GM23338 (cell line): Measurements from ENCODE around the gene MAGEH1. TPM values are rescaled to one million over a fixed set of nuclear protein-coding genes. Genes with fewer than 3 reads are reported as not detected.
A peak's percentile ranks its signal among the peaks of the same experiment; 100 is the strongest.
"Not testable (repeated sequence)": the region's sequence is repeated elsewhere in the genome, so short reads cannot be mapped to it uniquely, and the experiment has no call there.

Source experiments
- ATAC-seq: fragments of 200-7000 bp; cut with Tn5 transposase; 3 replicates; pipeline ENCODE4 v1.9.1; 2020
- DNase-seq: peaks from one replicate; pipeline ENCODE4 v3.0.0-alpha.2; 2015; ENCODE audit warnings: low spot score
- H2AFZ ChIP-seq: fragments of 200-600 bp; sonication (generic); 2 replicates; pipeline ENCODE4 v1.8.0; 2016; ENCODE audit warnings: antibody characterized with exemption, mild to moderate bottlenecking, moderate library complexity
- H3F3A ChIP-seq: fragments of 200-600 bp; sonication (generic); replicated peaks from 2 replicates; pipeline ENCODE4 v1.8.0; 2017; ENCODE audit warnings: antibody characterized with exemption, mixed run types, low read depth
- H3K27ac ChIP-seq: fragments of 200-600 bp; sonication (generic); 2 replicates; pipeline ENCODE4 v1.6.1; 2016; ENCODE audit warnings: low read depth
- H3K27me3 ChIP-seq: fragments of 200-600 bp; sonication (generic); 2 replicates; pipeline ENCODE4 v1.8.0; 2016; ENCODE audit warnings: mild to moderate bottlenecking, mixed run types, moderate library complexity; ENCODE audit not compliant: insufficient read depth
- H3K36me3 ChIP-seq: fragments of 200-600 bp; sonication (generic); 2 replicates; pipeline ENCODE4 v1.8.0; 2016; ENCODE audit warnings: mild to moderate bottlenecking; ENCODE audit not compliant: insufficient read depth
- H3K4me1 ChIP-seq: fragments of 200-600 bp; sonication (generic); 2 replicates; pipeline ENCODE4 v1.8.0; 2016; ENCODE audit warnings: mild to moderate bottlenecking, moderate library complexity; ENCODE audit not compliant: insufficient read depth
- H3K4me2 ChIP-seq: fragments of 200-600 bp; sonication (generic); 2 replicates; pipeline ENCODE4 v1.7.1; 2017; ENCODE audit warnings: mixed run types
- H3K4me3 ChIP-seq: fragments of 200-600 bp; sonication (generic); 2 replicates; pipeline ENCODE4 v1.6.1; 2016; ENCODE audit warnings: mixed run types
- H3K79me2 ChIP-seq: fragments of 200-600 bp; sonication (generic); replicated peaks from 2 replicates; pipeline ENCODE4 v1.8.0; 2017; ENCODE audit warnings: mild to moderate bottlenecking; ENCODE audit not compliant: insufficient read depth
- H3K9me2 ChIP-seq: fragments of 200-600 bp; sonication (generic); 2 replicates; pipeline ENCODE4 v1.8.0; 2017; ENCODE audit not compliant: insufficient read depth
- H4K20me1 ChIP-seq: fragments of 200-600 bp; sonication (generic); replicated peaks from 2 replicates; pipeline ENCODE4 v1.8.0; 2017; ENCODE audit warnings: mild to moderate bottlenecking; ENCODE audit not compliant: insufficient read depth
- H3K27ac Mint-ChIP-seq: 2 replicates; pipeline ENCODE4 v1.8.0; 2020; ENCODE audit warnings: inconsistent platforms, mild to moderate bottlenecking, moderate library complexity, mixed read lengths
- H3K27me3 Mint-ChIP-seq: 3 replicates; pipeline ENCODE4 v1.8.0; 2022; ENCODE audit warnings: low read depth, mild to moderate bottlenecking, moderate library complexity, mixed read lengths, inconsistent platforms; ENCODE audit not compliant: insufficient read depth, poor library complexity
- H3K36me3 Mint-ChIP-seq: 3 replicates; pipeline ENCODE4 v1.8.0; 2021; ENCODE audit warnings: low read depth, mild to moderate bottlenecking, inconsistent platforms, moderate library complexity, mixed read lengths
- H3K4me1 Mint-ChIP-seq: 3 replicates; pipeline ENCODE4 v1.8.0; 2020; ENCODE audit warnings: mild to moderate bottlenecking, inconsistent platforms, mixed read lengths
- H3K4me3 Mint-ChIP-seq: 3 replicates; pipeline ENCODE4 v1.8.0; 2021; ENCODE audit warnings: moderate library complexity, mild to moderate bottlenecking, inconsistent platforms, mixed read lengths
- H3K9me3 Mint-ChIP-seq: 3 replicates; pipeline ENCODE4 v1.8.0; 2020; ENCODE audit warnings: moderate library complexity, mild to moderate bottlenecking, inconsistent platforms, mixed read lengths
- CTCF ChIP-seq, 2 experiments: fragments of 200-600 bp in 1 of 2; sonication (generic) in 1 of 2; conservative IDR thresholded peaks; 2 replicates each; pipeline versions ENCODE4 v1.5.1 to v1.6.1; 2016 to 2017; ENCODE audit warnings: antibody characterized with exemption in 2 of 2, low read depth in 2 of 2, mild to moderate bottlenecking in 2 of 2, moderate library complexity in 1 of 2
- POLR2AphosphoS5 ChIP-seq: IDR thresholded peaks from 2 replicates; pipeline ENCODE4 v1.6.1; 2016; ENCODE audit warnings: antibody characterized with exemption, low read depth
- long read RNA-seq: library from polyadenylated mRNA; unstranded; transcript quantifications from one replicate; pipeline ENCODE4 v2.0.0, GENCODE V29; 2020; ENCODE audit not compliant: unreplicated experiment
- polyA plus RNA-seq: library from polyadenylated mRNA; unstranded; fragments of >200 nt; fragmentation: Nextera tagmentation; extraction: Ambion mirVana; gene quantifications from 2 replicates; pipeline ENCODE4 v1.2.1, GENCODE V29; 2016
- total RNA-seq: library from RNA; depleted of rRNA; stranded (reverse); fragments of >200 nt; shearing (Covaris generic); gene quantifications from 2 replicates; pipeline ENCODE4 v1.2.3, GENCODE V29; 2014; rRNA removed

Gene MAGEH1, protein sequence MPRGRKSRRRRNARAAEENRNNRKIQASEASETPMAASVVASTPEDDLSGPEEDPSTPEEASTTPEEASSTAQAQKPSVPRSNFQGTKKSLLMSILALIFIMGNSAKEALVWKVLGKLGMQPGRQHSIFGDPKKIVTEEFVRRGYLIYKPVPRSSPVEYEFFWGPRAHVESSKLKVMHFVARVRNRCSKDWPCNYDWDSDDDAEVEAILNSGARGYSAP
- total RNA-seq (15.0 and 15.8 TPM in 2 replicates), polyA plus RNA-seq (14.0 and 14.2 TPM in 2 replicates)
- long read RNA-seq, transcript MAGEH1-201 (1 exons, 1,462 nt) = major isoform, 7 of 7 reads
- long read RNA-seq, partial matches to known transcripts = 0 of 7 reads
- long read RNA-seq, other reads (novel, unspliced or antisense) = 0 of 7 reads

DNA sequence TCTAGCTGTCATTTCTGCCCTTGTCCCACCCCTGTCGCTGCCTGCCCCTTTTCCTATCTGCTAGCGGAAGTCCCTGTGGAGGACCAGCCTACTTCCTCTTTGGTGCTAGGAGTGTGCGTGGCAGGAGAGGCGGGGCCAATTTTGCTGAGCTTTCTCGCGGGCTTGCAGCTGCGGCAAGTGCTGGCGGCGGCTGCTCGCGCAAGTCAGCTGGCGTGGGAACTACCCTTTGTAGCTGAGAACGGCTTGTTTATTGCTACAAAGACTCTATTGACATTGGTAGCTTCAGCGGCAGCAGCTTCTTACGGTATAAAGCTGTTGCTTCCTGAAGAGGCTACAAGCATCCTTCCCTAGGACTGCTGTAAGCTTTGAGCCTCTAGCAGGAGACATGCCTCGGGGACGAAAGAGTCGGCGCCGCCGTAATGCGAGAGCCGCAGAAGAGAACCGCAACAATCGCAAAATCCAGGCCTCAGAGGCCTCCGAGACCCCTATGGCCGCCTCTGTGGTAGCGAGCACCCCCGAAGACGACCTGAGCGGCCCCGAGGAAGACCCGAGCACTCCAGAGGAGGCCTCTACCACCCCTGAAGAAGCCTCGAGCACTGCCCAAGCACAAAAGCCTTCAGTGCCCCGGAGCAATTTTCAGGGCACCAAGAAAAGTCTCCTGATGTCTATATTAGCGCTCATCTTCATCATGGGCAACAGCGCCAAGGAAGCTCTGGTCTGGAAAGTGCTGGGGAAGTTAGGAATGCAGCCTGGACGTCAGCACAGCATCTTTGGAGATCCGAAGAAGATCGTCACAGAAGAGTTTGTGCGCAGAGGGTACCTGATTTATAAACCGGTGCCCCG, at the start of gene MAGEH1:
TSS of gene MAGEH1 (plus strand) at position 138 of the 843 bp plus-strand sequence. CDS start at position 386, 248 bp downstream.
- H3K27me3 ChIP-seq = no peaks in the 10 kb centered on the region
- H3K4me3 ChIP-seq = peak within 1 kb of the TSS; percentile 58
- H3K36me3 Mint-ChIP-seq = no peaks in the 10 kb centered on the region
- 0 out of 2 replicates have a peak within 1 kb of the TSS, but pooled peaks have one; percentile 84 for H2AFZ ChIP-seq
- TF ChIP-seq POLR2AphosphoS5 (peak; percentile 61), CTCF (conservative IDR thresholded peaks at IDR 0.05; ENCODE audit: low read depth in 2 of 2) (no peak)
- 0 out of 2 replicates have a peak, but pooled peaks cover 4% of the 10 kb centered on the region for H3K4me1 ChIP-seq
- DNase-seq = peak; percentile 69
- peaks cover 5% of the 10 kb centered on the region for H3K27me3 Mint-ChIP-seq
- H3K9me2 ChIP-seq = no peaks in the 10 kb centered on the region
- H3K4me1 Mint-ChIP-seq = peaks cover 3% of the 10 kb centered on the region; the same call in 1 of the 3 replicates
- H3K4me3 Mint-ChIP-seq = peak within 1 kb of the TSS; percentile 91
- ATAC-seq = peak; percentile 90
- no peaks in the 10 kb centered on the region for H4K20me1 ChIP-seq
- peak within 1 kb of the TSS; percentile 82 for H3K4me2 ChIP-seq
- no peaks in the 10 kb centered on the region for H3K36me3 ChIP-seq
- H3K79me2 ChIP-seq = no peaks in the 10 kb centered on the region; the same call in 1 of the 2 replicates
- H3K27ac Mint-ChIP-seq = no peak within 1 kb of the TSS
- H3K27ac ChIP-seq = no peak within 1 kb of the TSS
- H3F3A ChIP-seq = no peaks in the 10 kb centered on the region
- H3K9me3 Mint-ChIP-seq = no peaks in the 10 kb centered on the region

- not testable (repeated sequence) for H3K9me2 ChIP-seq, H3K4me1 ChIP-seq, ATAC-seq, H3K4me1 Mint-ChIP-seq, H3K36me3 Mint-ChIP-seq, H3K79me2 ChIP-seq, H3K27me3 Mint-ChIP-seq, H3K27me3 ChIP-seq, H3K4me2 ChIP-seq, H3K4me3 Mint-ChIP-seq, H3K4me3 ChIP-seq, H2AFZ ChIP-seq, H3K36me3 ChIP-seq, H3K27ac Mint-ChIP-seq, H4K20me1 ChIP-seq, H3F3A ChIP-seq, H3K27ac ChIP-seq, DNase-seq
- H3K9me3 Mint-ChIP-seq = peaks cover 61% of the 10 kb centered on the region
Measured at GRCh38 chrX:55427079-55427478, 24.8 kb upstream of the MAGEH1 start.

DNA sequence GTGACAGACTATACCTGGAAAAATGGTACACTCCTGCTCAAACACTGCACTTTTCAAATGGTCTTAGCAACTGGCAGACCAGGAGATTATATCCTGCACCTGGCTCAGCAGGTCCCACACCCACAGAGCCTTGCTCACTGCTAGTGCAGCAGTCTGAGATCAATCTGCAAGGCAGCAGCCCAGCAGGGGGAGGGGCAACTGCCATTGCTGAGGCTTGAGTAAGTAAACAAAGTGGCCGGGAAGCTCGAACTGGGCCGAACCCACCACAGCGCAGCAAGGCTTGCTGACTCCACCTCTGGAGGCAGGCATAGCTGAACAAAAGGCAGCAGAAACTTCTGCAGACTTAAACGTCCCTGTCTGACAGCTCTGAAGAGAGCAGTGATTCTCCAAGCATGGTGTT, 8.5 kb upstream of the MAGEH1 start:
- not testable (repeated sequence) for H3K4me3 ChIP-seq, H3K9me2 ChIP-seq, H3K27me3 ChIP-seq, H3K4me1 ChIP-seq, H3K27ac Mint-ChIP-seq, H3K4me2 ChIP-seq, H3K27me3 Mint-ChIP-seq, H3K27ac ChIP-seq, H2AFZ ChIP-seq, H3K79me2 ChIP-seq, H3K36me3 Mint-ChIP-seq, ATAC-seq, H3K4me1 Mint-ChIP-seq, DNase-seq, H3F3A ChIP-seq, H3K36me3 ChIP-seq, H4K20me1 ChIP-seq, H3K4me3 Mint-ChIP-seq
- peaks cover 50% of the 10 kb centered on the region for H3K9me3 Mint-ChIP-seq
